Measurements from ENCODE around the gene TSPYL6.

- TF ChIP-seq POLR2AphosphoS5 (IDR thresholded peaks at IDR 0.05; ENCODE audit: borderline replicate concordance, low read depth, low read length) (no peak), EZH2 (IDR thresholded peaks at IDR 0.05) (no peak)
Observed at GRCh38 chr2:54206596-54206995, 49.4 kb downstream of the TSPYL6 start.

Data from SK-N-MC (cell line).